Measurements from ENCODE around the gene ZNF407. TPM values are rescaled to one million over a fixed set of nuclear protein-coding genes. Genes with fewer than 3 reads are reported as not detected.

The ZNF407 gene
- polyA plus RNA-seq, 2 donors: 2.2 to 2.6 TPM

GRCh38 chr18:75000920-75001319, 403.2 kb downstream of the ZNF407 start:
- no peaks in the 10 kb centered on the region for H3K27me3 ChIP-seq (ENCODE audit: control insufficient read depth in 1 of 2, insufficient read depth in 2 of 2, low read length in 2 of 2)
- H3K9me3 ChIP-seq (ENCODE audit: control insufficient read depth in 2 of 2, insufficient read depth in 1 of 2, low read depth in 1 of 2, low read length in 1 of 2): peaks cover 0 to 2% of the 10 kb centered on the region in 2 donors
- H3K4me1 ChIP-seq (ENCODE audit: control insufficient read depth in 2 of 2, insufficient read depth in 2 of 2, low read length in 1 of 2): peaks cover 0 to 2% of the 10 kb centered on the region in 2 donors
- WGBS, 2 donors: 75 to 80% methylated on average over 3 of the region's 3 CpGs
- no peak overlapping the region for H3K4me3 ChIP-seq (ENCODE audit: low read depth in 1 of 2, low read length in 2 of 2)
- H3K27ac ChIP-seq (ENCODE audit: low read depth in 2 of 2, low read length in 1 of 2): no peak overlapping the region
- H3K36me3 ChIP-seq (ENCODE audit: control insufficient read depth in 2 of 2, insufficient read depth in 2 of 2, low read length in 1 of 2): no peaks in the 10 kb centered on the region

- Histone ChIP-seq H3K4me1 (ENCODE audit: control insufficient read depth in 2 of 2, insufficient read depth in 2 of 2, low read length in 1 of 2) (peaks cover 0 to 2% of the 10 kb centered on the region in 2 donors), H3K4me3 (ENCODE audit: low read depth in 1 of 2, low read length in 2 of 2) (no peak overlapping the region), H3K27me3 (ENCODE audit: control insufficient read depth in 1 of 2, insufficient read depth in 2 of 2, low read length in 2 of 2) (no peaks in the 10 kb centered on the region), H3K27ac (ENCODE audit: low read depth in 2 of 2, low read length in 1 of 2) (no peak overlapping the region), H3K36me3 (ENCODE audit: control insufficient read depth in 2 of 2, insufficient read depth in 2 of 2, low read length in 1 of 2) (no peaks in the 10 kb centered on the region), H3K9me3 (ENCODE audit: control insufficient read depth in 2 of 2, insufficient read depth in 1 of 2, low read depth in 1 of 2, low read length in 1 of 2) (no peaks in the 10 kb centered on the region)
- WGBS, 2 donors: 67 to 75% methylated on average over 2 of the region's 2 CpGs
Observed at GRCh38 chr18:75003039-75003438, 405.4 kb downstream of the ZNF407 start.

- Histone ChIP-seq H3K36me3 (ENCODE audit: control insufficient read depth in 2 of 2, insufficient read depth in 2 of 2, low read length in 1 of 2) (no peaks in the 10 kb centered on the region), H3K4me3 (ENCODE audit: low read depth in 1 of 2, low read length in 2 of 2) (no peak overlapping the region), H3K27ac (ENCODE audit: low read depth in 2 of 2, low read length in 1 of 2) (no peak overlapping the region), H3K27me3 (ENCODE audit: control insufficient read depth in 1 of 2, insufficient read depth in 2 of 2, low read length in 2 of 2) (no peaks in the 10 kb centered on the region), H3K9me3 (ENCODE audit: control insufficient read depth in 2 of 2, insufficient read depth in 1 of 2, low read depth in 1 of 2, low read length in 1 of 2) (no peaks in the 10 kb centered on the region), H3K4me1 (ENCODE audit: control insufficient read depth in 2 of 2, insufficient read depth in 2 of 2, low read length in 1 of 2) (peaks cover 0 to 2% of the 10 kb centered on the region in 2 donors)
- 94% methylated on average over 23 of the region's 23 CpGs for WGBS, 2 donors
Observed at GRCh38 chr18:75003764-75004690, 406.4 kb downstream of the ZNF407 start.

- H3K9me3 ChIP-seq (ENCODE audit: control insufficient read depth in 2 of 2, insufficient read depth in 1 of 2, low read depth in 1 of 2, low read length in 1 of 2): no peaks in the 10 kb centered on the region
- no peak overlapping the region for H3K27ac ChIP-seq (ENCODE audit: low read depth in 2 of 2, low read length in 1 of 2)
- H3K4me3 ChIP-seq (ENCODE audit: low read depth in 1 of 2, low read length in 2 of 2): no peak overlapping the region
- whole genome bisulfite sequencing, 2 donors: 67 to 77% methylated on average over 8 of the region's 8 CpGs
- H3K4me1 ChIP-seq (ENCODE audit: control insufficient read depth in 2 of 2, insufficient read depth in 2 of 2, low read length in 1 of 2): peaks cover 0 to 2% of the 10 kb centered on the region in 2 donors
- no peaks in the 10 kb centered on the region for H3K36me3 ChIP-seq (ENCODE audit: control insufficient read depth in 2 of 2, insufficient read depth in 2 of 2, low read length in 1 of 2)
- H3K27me3 ChIP-seq (ENCODE audit: control insufficient read depth in 1 of 2, insufficient read depth in 2 of 2, low read length in 2 of 2): no peaks in the 10 kb centered on the region
Observed at GRCh38 chr18:75005626-75006025, 408.0 kb downstream of the ZNF407 start.

- Histone ChIP-seq H3K27me3 (ENCODE audit: control insufficient read depth in 1 of 2, insufficient read depth in 2 of 2, low read length in 2 of 2) (no peaks in the 10 kb centered on the region), H3K27ac (ENCODE audit: low read depth in 2 of 2, low read length in 1 of 2) (no peak overlapping the region), H3K9me3 (ENCODE audit: control insufficient read depth in 2 of 2, insufficient read depth in 1 of 2, low read depth in 1 of 2, low read length in 1 of 2) (no peaks in the 10 kb centered on the region), H3K4me3 (ENCODE audit: low read depth in 1 of 2, low read length in 2 of 2) (no peak overlapping the region), H3K36me3 (ENCODE audit: control insufficient read depth in 2 of 2, insufficient read depth in 2 of 2, low read length in 1 of 2) (no peaks in the 10 kb centered on the region), H3K4me1 (ENCODE audit: control insufficient read depth in 2 of 2, insufficient read depth in 2 of 2, low read length in 1 of 2) (peaks cover 0 to 2% of the 10 kb centered on the region in 2 donors)
- 90 to 94% methylated on average over 5 of the region's 5 CpGs for WGBS, 2 donors
Observed at GRCh38 chr18:75008186-75008585, 410.5 kb downstream of the ZNF407 start.

- Histone ChIP-seq H3K27me3 (ENCODE audit: control insufficient read depth in 1 of 2, insufficient read depth in 2 of 2, low read length in 2 of 2) (no peaks in the 10 kb centered on the region), H3K4me1 (ENCODE audit: control insufficient read depth in 2 of 2, insufficient read depth in 2 of 2, low read length in 1 of 2) (peaks cover 0 to under 1% of the 10 kb centered on the region in 2 donors), H3K9me3 (ENCODE audit: control insufficient read depth in 2 of 2, insufficient read depth in 1 of 2, low read depth in 1 of 2, low read length in 1 of 2) (no peaks in the 10 kb centered on the region), H3K36me3 (ENCODE audit: control insufficient read depth in 2 of 2, insufficient read depth in 2 of 2, low read length in 1 of 2) (no peaks in the 10 kb centered on the region), H3K4me3 (ENCODE audit: low read depth in 1 of 2, low read length in 2 of 2) (no peak overlapping the region), H3K27ac (ENCODE audit: low read depth in 2 of 2, low read length in 1 of 2) (no peak overlapping the region)
- WGBS, 2 donors: 25 to 34% methylated on average over 2 of the region's 2 CpGs
Observed at GRCh38 chr18:75009296-75009695, 411.6 kb downstream of the ZNF407 start.

- WGBS, 2 donors: 72 to 73% methylated on average over 4 of the region's 4 CpGs
- H3K27ac ChIP-seq (ENCODE audit: low read depth in 2 of 2, low read length in 1 of 2): no peak overlapping the region
Observed at GRCh38 chr18:75009878-75010277, 412.2 kb downstream of the ZNF407 start.

GRCh38 chr18:75010278-75010677, 412.6 kb downstream of the ZNF407 start:
- H3K36me3 ChIP-seq (ENCODE audit: control insufficient read depth in 2 of 2, insufficient read depth in 2 of 2, low read length in 1 of 2): no peaks in the 10 kb centered on the region
- 82 to 89% methylated on average over 3 of the region's 3 CpGs for WGBS, 2 donors
- H3K4me1 ChIP-seq (ENCODE audit: control insufficient read depth in 2 of 2, insufficient read depth in 2 of 2, low read length in 1 of 2): no peaks in the 10 kb centered on the region
- H3K9me3 ChIP-seq (ENCODE audit: control insufficient read depth in 2 of 2, insufficient read depth in 1 of 2, low read depth in 1 of 2, low read length in 1 of 2): no peaks in the 10 kb centered on the region
- no peak overlapping the region for H3K4me3 ChIP-seq (ENCODE audit: low read depth in 1 of 2, low read length in 2 of 2)
- no peaks in the 10 kb centered on the region for H3K27me3 ChIP-seq (ENCODE audit: control insufficient read depth in 1 of 2, insufficient read depth in 2 of 2, low read length in 2 of 2)
- no peak overlapping the region for H3K27ac ChIP-seq (ENCODE audit: low read depth in 2 of 2, low read length in 1 of 2)

More at GRCh38 chr18:75009878-75010277, 412.2 kb downstream of the ZNF407 start:
- H3K36me3 ChIP-seq (ENCODE audit: control insufficient read depth in 2 of 2, insufficient read depth in 2 of 2, low read length in 1 of 2): no peaks in the 10 kb centered on the region
- no peaks in the 10 kb centered on the region for H3K4me1 ChIP-seq (ENCODE audit: control insufficient read depth in 2 of 2, insufficient read depth in 2 of 2, low read length in 1 of 2)
- no peaks in the 10 kb centered on the region for H3K27me3 ChIP-seq (ENCODE audit: control insufficient read depth in 1 of 2, insufficient read depth in 2 of 2, low read length in 2 of 2)
- no peaks in the 10 kb centered on the region for H3K9me3 ChIP-seq (ENCODE audit: control insufficient read depth in 2 of 2, insufficient read depth in 1 of 2, low read depth in 1 of 2, low read length in 1 of 2)
- no peak overlapping the region for H3K4me3 ChIP-seq (ENCODE audit: low read depth in 1 of 2, low read length in 2 of 2)

GRCh38 chr18:75010689-75011088, 413.0 kb downstream of the ZNF407 start:
- 82 to 85% methylated on average over 2 of the region's 2 CpGs for WGBS, 2 donors
- no peak overlapping the region for H3K4me3 ChIP-seq (ENCODE audit: low read depth in 1 of 2, low read length in 2 of 2)

More at GRCh38 chr18:75010689-75011088, 413.0 kb downstream of the ZNF407 start:
- no peaks in the 10 kb centered on the region for H3K36me3 ChIP-seq (ENCODE audit: control insufficient read depth in 2 of 2, insufficient read depth in 2 of 2, low read length in 1 of 2)
- no peaks in the 10 kb centered on the region for H3K9me3 ChIP-seq (ENCODE audit: control insufficient read depth in 2 of 2, insufficient read depth in 1 of 2, low read depth in 1 of 2, low read length in 1 of 2)
- no peaks in the 10 kb centered on the region for H3K27me3 ChIP-seq (ENCODE audit: control insufficient read depth in 1 of 2, insufficient read depth in 2 of 2, low read length in 2 of 2)
- H3K27ac ChIP-seq (ENCODE audit: low read depth in 2 of 2, low read length in 1 of 2): no peak overlapping the region
- H3K4me1 ChIP-seq (ENCODE audit: control insufficient read depth in 2 of 2, insufficient read depth in 2 of 2, low read length in 1 of 2): no peaks in the 10 kb centered on the region
